GM19372 (cell line): ENCODE data around the gene C1orf35.

Experiments
- ATAC-seq: cut with Tn5 transposase; IDR thresholded peaks from one replicate; pipeline ENCODE4 v1.9.1; 2021; ENCODE audit warnings: mild to moderate bottlenecking, low read depth, moderate library complexity; ENCODE audit not compliant: unreplicated experiment

C1orf35 gene

DNA sequence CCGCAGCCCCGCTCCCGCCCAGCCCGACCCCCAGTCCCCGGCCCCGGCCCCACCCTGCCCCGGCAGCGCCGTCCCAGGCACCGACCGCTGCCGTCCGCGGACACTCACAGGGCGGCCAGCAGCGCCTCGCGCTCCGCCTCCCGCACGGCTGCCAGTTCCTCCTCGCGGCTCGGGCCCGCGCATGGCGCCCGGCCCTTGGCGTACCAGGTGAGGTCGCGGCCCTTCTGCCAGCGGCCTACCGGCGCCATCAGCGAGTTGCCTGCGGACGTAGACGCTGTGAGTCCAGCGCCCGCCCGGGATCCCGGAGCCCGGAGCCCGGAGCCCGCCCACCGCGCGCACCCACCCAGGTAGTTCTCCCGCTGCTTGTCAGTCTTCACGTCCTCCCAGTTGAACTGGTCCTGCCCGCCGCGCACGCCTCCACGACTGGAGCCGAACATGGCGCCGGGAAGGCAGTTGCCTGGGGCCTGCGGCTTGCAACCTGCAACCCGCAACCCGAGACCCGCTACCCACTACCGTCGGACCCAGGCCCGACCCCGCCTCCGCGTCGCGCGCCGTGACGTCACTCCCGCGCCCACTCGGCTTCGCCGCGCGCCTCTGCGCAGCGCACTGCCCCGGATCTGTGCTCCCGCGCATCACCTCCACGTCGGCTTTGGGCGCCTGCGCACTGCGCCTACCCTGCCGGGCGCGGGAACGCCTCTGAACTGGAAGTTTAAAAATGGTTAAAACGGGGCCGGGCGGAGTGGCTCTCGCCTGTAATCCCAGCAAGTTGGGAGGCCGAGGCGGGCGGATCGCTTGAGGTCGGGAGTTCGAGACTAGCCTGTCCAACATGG lies at the start of gene C1orf35:
Gene C1orf35 (minus strand): TSS at position 535 of the 830 bp plus-strand sequence. CDS start 98 bp downstream, at position 437.
- peak; percentile 80 for ATAC-seq

DNA sequence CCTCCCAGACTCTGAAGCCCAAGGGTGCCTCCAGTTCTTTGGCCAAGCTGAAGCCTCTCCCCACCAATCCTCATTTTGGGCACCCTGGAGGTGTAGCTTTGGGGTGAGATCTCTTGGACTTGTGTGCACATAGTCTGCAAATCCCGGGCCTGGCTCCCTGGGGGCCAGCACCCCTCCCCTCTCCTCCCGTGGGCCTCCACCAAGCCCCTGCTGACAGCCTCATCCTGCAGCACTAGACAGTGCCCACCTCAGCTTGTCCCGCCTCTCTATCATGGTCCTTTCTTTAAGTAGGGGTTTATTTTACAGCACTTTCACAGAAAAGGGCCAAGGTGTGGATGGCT lies 49.8 kb upstream of the C1orf35 start:
- no peak for ATAC-seq

DNA sequence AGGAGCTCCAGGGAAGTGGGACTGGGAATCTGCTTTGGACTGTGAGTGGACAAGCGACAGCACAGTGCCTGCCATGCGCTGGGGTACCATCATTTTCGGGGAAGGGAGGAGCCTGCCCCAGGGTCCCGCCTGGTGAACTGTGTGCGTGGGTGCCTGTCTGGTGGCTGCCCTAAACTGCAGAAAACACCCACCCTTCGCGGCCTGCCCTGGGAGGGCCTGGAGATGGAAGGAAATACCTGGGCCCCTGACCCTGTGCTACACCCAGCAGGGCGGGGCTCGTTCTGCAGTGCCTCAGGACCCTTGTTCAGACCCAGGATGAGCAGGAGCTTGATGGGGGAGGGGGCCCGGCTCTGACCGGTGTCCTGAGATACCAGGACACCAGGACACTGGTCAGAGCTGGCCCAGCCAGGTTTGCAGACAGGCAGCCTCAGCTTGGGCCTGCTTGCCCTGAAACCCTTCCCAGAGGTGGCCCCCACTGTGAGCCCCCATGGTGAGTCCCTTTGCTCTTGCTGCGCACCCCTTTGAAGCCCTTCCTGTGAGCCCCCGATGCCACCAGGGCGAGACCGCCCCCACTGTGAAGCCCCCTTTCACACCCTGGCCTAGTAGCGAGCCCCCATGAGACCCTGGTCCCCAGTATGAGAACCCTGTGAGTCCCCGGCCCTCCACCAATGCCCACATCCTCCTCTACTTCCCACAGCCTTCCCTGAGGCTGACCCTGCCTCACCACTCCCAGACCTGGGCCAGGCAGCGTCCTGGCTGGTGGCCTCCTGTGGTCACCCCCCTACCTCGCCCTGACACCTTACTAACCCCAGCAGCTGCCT lies 49.2 kb upstream of the C1orf35 start:
- no peak for ATAC-seq

GRCh38 chr1:228151180-228151925 lies 48.2 kb upstream of the C1orf35 start:
- ATAC-seq, result no peak

DNA sequence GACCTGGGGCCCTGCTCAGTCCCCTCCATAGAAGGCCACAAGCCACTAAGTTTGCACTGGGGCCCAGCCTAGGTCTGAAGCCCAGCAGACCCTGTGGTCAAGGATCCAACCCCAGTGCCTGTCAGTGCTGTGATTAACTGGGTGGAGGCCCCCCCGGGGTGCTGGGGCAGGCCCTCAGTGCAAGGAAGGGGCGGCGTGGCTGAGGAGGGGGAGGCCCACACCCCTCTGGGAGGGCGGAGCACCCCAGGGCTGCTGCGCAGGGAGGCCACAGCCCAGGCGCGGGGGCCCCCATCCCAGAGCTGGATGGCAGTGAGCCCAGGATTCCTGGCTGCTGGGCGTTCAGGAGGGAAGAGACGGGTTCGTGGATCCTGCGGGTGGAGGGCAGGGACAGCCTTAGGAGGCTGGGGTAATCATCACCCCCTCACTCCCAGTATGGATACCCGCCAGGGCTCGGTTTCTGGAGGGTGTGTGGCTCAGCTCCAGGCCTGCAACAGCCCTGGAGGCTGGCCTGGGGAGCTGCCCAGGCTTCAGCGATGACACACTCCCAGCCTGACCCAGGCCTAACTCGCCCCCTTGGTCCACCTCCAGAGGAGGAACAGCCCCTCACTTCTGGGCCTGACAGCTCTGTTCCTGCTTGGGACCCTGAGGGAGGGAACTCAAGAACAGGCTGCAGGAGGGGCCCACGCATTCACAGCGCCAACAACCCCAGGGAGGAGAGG lies 47.5 kb upstream of the C1orf35 start:
- no peak for ATAC-seq

DNA sequence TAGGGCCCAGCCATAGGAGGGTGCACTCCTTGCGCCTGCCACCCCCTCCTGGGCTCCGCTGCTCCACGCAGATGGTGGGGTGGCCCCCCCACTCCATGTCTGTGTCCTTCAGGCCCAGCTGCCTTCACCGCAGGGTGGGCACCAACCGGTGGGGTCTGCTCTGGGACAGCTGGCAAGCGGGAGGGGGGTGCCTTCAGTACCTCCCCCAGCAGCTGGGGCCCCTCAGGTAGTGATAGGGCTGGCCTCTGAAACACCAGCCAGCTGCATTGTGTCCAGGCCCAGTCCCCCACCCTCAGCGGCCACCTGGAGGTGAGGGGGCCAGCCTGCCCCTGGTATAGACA lies 47.0 kb upstream of the C1orf35 start:
- no peak for ATAC-seq

GRCh38 chr1:228149406-228150119 lies 46.4 kb upstream of the C1orf35 start, which contains the start of gene GJC2:
Gene GJC2, plus strand, starts transcription at chr1:228149930. Its CDS starts 7,829 bp downstream, at chr1:228157759.
- ATAC-seq, result no peak

DNA sequence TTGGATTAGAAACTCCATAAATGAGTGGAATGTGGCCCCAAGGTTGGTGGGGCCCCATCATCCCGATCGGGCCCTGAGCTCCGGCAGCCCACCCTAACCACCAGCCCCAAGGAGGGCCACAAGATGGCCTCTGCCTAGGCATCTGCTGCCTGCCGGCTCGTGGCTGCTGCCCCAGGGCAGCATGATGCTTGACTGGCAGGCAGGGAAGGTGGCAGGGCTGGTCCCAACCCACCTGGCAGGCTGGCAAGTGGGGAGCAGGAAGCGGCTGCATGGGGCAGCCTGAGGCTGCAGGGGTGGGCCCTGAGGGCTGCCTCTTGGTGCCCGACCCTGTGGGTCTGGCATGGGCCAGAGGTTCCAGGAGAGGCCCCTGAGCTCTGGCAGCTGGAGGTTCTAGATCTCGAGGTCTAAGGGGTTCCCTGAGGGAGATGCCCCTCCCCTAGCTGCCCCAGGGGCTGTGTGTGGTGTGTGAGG lies 45.8 kb upstream of the C1orf35 start:
- no peak for ATAC-seq

- no peak for ATAC-seq
Measured at GRCh38 chr1:228148196-228148861, 45.2 kb upstream of the C1orf35 start.

GRCh38 chr1:228147768-228148167 lies 44.6 kb upstream of the C1orf35 start:
- ATAC-seq, result no peak

GRCh38 chr1:228147151-228147693 lies 44.1 kb upstream of the C1orf35 start:
- ATAC-seq, result no peak

DNA sequence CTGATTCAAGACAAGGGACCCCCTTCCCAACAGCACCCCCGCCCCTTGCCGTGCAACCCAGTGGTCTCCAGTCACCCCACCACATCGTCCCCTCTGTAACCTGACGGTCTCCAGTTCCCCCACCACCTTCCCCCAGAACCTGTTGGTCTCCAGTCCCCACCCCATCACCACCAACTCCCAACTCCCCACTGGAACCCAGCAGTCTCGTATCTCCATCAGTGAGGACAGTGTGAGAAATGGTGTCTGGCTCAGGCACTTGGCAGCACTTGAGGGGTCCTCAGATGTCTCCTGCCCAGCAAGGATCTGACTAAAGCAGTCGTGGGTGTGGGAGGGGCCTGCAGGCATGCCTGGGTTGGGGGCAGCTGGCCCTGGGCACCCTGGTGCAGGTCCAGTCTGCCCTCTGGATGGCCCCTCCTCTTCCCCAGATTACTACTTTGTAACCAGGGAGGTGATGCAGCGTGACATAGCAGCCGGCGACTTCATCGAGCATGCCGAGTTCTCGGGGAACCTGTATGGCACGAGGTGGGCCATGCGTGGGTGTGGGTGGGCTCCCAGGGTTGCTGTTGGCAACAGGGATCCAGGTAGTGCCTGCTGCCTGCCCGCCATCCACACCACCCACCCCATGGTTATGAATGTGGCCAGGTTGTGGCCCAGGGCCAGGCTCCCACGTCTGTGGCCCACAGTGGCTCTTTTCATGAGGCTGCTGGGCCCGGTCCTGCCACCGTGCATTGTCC lies 43.5 kb upstream of the C1orf35 start:
- ATAC-seq, result no peak

- ATAC-seq, result no peak
Measured at GRCh38 chr1:228145463-228146416, 42.6 kb upstream of the C1orf35 start.

DNA sequence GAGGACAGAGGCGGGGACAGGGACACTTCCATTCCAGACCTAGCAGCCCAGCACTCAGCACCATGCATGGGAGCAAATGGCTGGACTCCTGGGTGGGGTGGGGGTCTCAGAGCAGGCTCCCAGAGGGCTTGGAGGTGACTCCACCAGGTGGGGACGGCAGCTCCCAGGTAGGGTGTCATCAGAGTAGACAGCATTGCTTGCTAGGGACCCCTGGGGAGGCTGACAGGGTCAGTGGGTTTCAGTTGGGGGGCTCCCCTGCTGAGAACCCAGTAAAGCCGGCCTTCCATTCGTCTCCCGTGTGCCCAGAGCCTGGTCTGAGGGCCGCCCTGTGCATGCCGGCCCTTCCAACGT lies 41.8 kb upstream of the C1orf35 start:
- no peak for ATAC-seq

DNA sequence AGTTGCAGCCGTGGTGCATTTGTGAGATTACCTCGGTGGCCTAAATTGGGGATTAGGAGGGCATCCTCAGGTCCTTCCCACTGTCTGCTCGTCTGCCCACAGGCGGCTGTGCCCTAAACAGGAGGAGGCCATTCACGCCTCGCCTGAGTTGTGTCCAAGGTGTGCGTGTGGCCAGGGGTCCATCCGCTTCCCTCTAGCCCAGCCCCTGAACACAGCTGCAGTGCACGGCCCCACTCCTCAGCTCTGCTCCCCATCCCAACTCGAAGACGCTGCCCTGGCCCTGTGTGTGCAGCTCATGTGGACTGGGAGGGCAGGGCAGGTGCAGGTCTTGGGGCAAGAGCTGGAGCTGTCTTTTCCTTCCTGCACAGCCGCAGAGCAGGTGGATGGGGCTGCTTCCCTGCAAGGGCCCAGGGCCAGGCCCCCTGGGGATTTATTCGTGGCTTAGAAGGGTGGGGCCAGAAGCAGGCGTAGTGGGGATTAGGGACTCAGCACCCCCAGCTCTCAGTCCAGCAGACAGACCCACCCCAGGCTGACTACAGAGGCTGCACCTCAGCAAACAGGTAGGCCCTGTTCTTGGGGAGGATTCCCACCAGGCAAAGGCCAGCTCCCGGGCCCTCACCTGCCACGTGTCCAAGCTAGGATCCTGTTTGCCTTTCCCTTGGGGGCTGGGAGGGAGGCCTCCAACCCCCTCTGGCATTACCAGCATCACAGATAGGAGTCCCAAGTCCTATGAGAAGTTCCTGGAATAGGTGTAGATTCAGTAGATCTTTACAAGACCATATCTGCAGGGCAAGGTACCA lies 41.3 kb upstream of the C1orf35 start:
- ATAC-seq, result no peak

GRCh38 chr1:228143480-228144192 lies 40.5 kb upstream of the C1orf35 start:
- ATAC-seq, result no peak
